ENCODE measurements around the gene RCBTB2. TPM values are rescaled to one million over a fixed set of nuclear protein-coding genes. Genes with fewer than 3 reads are reported as not detected.
"Not testable (repeated sequence)": the region's sequence is repeated elsewhere in the genome, so short reads cannot be mapped to it uniquely, and the experiment has no call there.

The RCBTB2 gene
- total and polyA plus RNA-seq, 7 donors: 4.2 to 21.9 (median 9.9) TPM

GRCh38 chr13:48476215-48476614, 56.7 kb downstream of the RCBTB2 start:
- intact Hi-C loops (cut with DNase I): no loop called here
- H3K36me3 ChIP-seq: peaks cover 0 to 46% (median 0%) of the 10 kb centered on the region in 4 donors
- H3K4me3 ChIP-seq: peak overlapping the region in 1 of 4 donors; percentile 6
- peak overlapping the region in 2 of 4 donors; percentile 20 for H3K27ac ChIP-seq
- no peaks in the 10 kb centered on the region for H3K9me3 ChIP-seq
- no peaks in the 10 kb centered on the region for H3K27me3 ChIP-seq
- no peaks in the 10 kb centered on the region for H3K4me1 ChIP-seq
- TF ChIP-seq POLR2A (IDR thresholded peaks at IDR 0.05): no peak
- TF ChIP-seq EP300 (IDR thresholded peaks at IDR 0.05): no peak
- TF ChIP-seq POLR2AphosphoS5 (IDR thresholded peaks at IDR 0.05): no peak
- TF ChIP-seq, protein P1, sequence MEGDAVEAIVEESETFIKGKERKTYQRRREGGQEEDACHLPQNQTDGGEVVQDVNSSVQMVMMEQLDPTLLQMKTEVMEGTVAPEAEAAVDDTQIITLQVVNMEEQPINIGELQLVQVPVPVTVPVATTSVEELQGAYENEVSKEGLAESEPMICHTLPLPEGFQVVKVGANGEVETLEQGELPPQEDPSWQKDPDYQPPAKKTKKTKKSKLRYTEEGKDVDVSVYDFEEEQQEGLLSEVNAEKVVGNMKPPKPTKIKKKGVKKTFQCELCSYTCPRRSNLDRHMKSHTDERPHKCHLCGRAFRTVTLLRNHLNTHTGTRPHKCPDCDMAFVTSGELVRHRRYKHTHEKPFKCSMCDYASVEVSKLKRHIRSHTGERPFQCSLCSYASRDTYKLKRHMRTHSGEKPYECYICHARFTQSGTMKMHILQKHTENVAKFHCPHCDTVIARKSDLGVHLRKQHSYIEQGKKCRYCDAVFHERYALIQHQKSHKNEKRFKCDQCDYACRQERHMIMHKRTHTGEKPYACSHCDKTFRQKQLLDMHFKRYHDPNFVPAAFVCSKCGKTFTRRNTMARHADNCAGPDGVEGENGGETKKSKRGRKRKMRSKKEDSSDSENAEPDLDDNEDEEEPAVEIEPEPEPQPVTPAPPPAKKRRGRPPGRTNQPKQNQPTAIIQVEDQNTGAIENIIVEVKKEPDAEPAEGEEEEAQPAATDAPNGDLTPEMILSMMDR (IDR thresholded peaks at IDR 0.05): no peak
- DNase-seq: no peak

GRCh38 chr13:48475230-48475629, 57.6 kb downstream of the RCBTB2 start:
- Histone ChIP-seq H3K4me1 (no peaks in the 10 kb centered on the region), H3K9me3 (no peaks in the 10 kb centered on the region), H3K27me3 (no peaks in the 10 kb centered on the region), H3K4me3 (no peak overlapping the region), H3K27ac (no peak overlapping the region), H3K36me3 (peaks cover 0 to 41% (median 0%) of the 10 kb centered on the region in 4 donors)
- no peak for DNase-seq
- no peak for TF ChIP-seq POLR2AphosphoS5 (IDR thresholded peaks at IDR 0.05)
- TF ChIP-seq EP300 (IDR thresholded peaks at IDR 0.05): no peak
- no peak for TF ChIP-seq POLR2A (IDR thresholded peaks at IDR 0.05)
- TF ChIP-seq, protein P1 (IDR thresholded peaks at IDR 0.05): no peak
- WGBS, 2 donors: 95 to 97% methylated on average over 2 of the region's 2 CpGs
- intact Hi-C loops (cut with DNase I): no loop called here

- Histone ChIP-seq H3K27me3 (no peaks in the 10 kb centered on the region), H3K27ac (no peak overlapping the region), H3K4me3 (no peak overlapping the region), H3K9me3 (no peaks in the 10 kb centered on the region), H3K36me3 (peaks cover 10 to 81% (median 27%) of the 10 kb centered on the region in 4 donors), H3K4me1 (no peaks in the 10 kb centered on the region)
- no peak for TF ChIP-seq POLR2A (IDR thresholded peaks at IDR 0.05)
- TF ChIP-seq POLR2AphosphoS5 (IDR thresholded peaks at IDR 0.05): no peak
- TF ChIP-seq EP300 (IDR thresholded peaks at IDR 0.05): no peak
- TF ChIP-seq, protein P1 (IDR thresholded peaks at IDR 0.05): no peak
- WGBS, 2 donors: 97% methylated on average over 28 of the region's 28 CpGs
- DNase-seq: no peak
- intact Hi-C loops (cut with DNase I): no loop called here
Observed at GRCh38 chr13:48457578-48458242, 75.2 kb downstream of the RCBTB2 start.

GRCh38 chr13:48456546-48456945, 76.3 kb downstream of the RCBTB2 start:
- TF ChIP-seq POLR2AphosphoS5 (IDR thresholded peaks at IDR 0.05) (no peak), EP300 (IDR thresholded peaks at IDR 0.05) (no peak), POLR2A (IDR thresholded peaks at IDR 0.05) (no peak)
- TF ChIP-seq, protein P1 (IDR thresholded peaks at IDR 0.05): no peak
- WGBS, 2 donors: 97% methylated on average over 10 of the region's 10 CpGs
- DNase-seq: no peak
- no peaks in the 10 kb centered on the region for H3K4me1 ChIP-seq
- H3K27ac ChIP-seq: no peak overlapping the region
- peaks cover 10 to 69% (median 24%) of the 10 kb centered on the region in 4 donors for H3K36me3 ChIP-seq
- H3K4me3 ChIP-seq: no peak overlapping the region
- intact Hi-C loops (cut with DNase I): no loop called here
- no peaks in the 10 kb centered on the region for H3K9me3 ChIP-seq
- H3K27me3 ChIP-seq: no peaks in the 10 kb centered on the region

- H3K9me3 ChIP-seq; H3K27ac ChIP-seq; DNase-seq; H3K4me3 ChIP-seq; intact Hi-C loops (cut with DNase I); H3K27me3 ChIP-seq; H3K4me1 ChIP-seq: not testable (repeated sequence)
- peaks cover 0 to 26% (median 2%) of the 10 kb centered on the region in 4 donors for H3K36me3 ChIP-seq
Observed at GRCh38 chr13:48451196-48451595, 81.7 kb downstream of the RCBTB2 start.
